GM10847 (cell line): ENCODE measurements around the gene ZDHHC24.

Source experiments
- POLR2A ChIP-seq: IDR thresholded peaks from 2 replicates; pipeline ENCODE4 v1.6.1; 2011; ENCODE audit not compliant: insufficient read length; ENCODE audit errors: extremely low read depth

The ZDHHC24 gene

DNA sequence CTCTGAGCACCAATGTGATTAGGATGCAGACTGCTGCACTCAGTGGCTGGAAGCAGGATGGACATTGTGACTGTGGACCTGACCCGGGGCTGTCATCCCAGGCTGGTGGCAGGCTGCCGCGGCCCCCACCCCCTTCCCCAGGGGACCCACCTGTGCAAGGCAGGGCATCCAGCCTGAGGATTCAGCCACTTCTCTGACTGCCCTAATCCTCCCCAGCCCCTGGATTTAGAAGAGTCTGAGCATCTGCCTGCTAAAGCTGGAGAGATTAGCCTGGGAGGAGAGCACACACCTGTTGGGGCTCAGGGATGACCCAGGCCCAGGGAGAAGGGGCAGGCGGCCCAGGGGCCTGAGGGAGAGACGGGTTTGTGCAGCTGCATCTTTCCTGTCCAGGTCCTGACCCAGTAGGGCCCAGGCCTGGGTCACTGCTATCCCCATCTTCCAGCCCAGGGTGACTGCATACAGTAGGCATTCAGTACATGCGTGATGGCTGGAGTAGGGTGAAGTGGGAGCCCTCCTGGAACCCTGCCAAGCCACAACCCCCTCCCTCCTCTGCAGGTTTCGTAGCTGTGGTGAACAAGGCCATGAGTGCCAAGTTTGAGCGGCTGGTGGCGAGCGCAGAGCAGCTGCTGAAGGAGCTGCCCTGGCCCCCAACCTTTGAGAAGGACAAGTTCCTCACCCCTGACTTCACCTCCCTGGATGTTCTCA lies 53.5 kb downstream of the ZDHHC24 start:
- TF ChIP-seq POLR2A = no peak

DNA sequence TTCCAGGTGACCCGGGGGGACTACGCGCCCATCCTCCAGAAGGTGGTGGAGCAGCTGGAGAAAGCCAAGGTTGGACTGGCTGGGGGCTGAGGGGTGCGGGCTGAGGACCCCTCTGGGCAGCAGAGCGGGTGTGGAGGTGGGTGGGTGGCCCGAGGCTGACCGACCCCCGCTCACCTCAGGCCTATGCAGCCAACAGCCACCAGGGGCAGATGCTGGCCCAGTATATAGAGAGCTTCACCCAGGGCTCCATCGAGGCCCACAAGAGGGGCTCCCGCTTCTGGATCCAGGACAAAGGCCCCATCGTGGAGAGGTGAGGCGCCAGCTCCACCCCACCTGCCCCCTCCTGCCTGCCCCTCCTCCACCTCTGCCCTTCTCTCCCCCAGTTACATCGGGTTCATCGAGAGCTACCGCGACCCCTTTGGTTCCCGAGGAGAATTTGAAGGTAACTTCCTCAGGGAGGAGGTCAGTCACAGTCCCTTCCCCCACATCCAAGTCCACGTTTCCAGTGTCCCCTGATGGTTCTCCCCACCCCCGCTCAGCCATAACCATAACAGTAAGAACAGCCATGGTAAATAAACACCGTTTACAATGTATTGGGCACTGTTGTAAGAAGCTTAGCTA lies 54.4 kb downstream of the ZDHHC24 start:
- no peak for TF ChIP-seq POLR2A

DNA sequence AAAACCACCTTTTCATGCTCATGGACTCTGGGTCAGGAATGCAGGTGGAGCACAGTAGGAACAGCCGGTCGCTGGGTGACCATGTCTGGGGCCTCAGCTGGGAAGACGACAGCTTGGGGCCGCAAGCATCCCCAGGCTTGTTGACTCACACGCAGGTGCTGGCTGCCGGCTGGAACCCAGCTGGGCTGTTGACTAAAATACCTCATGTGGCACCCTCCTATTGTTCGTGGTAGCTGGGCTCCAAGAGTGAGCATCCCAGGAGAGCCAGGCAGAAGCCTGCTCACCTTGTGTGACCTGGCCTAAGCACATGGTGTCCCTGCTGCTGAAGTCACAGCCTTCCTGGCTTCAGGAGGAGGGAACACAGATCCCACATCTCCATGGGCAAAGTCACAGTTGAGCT lies 56.2 kb downstream of the ZDHHC24 start:
- no peak for TF ChIP-seq POLR2A

DNA sequence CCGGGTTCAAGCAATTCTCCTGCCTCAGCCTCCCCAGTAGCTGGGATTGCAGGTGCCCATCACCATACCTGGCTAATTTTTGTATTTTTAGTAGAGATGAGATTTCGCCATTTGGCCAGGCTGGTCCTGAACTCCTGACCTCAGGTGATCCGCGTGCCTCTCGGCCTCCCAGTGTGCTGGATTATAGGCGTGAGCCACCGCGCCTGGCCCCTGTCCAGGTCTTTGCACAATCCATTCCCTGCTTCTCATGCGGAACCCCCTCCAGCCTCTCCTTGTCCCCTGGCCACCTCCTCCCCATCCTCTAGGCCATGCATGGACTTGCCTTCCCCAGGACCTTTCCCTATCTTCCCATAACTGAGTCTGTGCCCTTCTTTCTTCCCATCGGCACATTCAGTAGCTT lies 56.9 kb downstream of the ZDHHC24 start:
- no peak for TF ChIP-seq POLR2A

DNA sequence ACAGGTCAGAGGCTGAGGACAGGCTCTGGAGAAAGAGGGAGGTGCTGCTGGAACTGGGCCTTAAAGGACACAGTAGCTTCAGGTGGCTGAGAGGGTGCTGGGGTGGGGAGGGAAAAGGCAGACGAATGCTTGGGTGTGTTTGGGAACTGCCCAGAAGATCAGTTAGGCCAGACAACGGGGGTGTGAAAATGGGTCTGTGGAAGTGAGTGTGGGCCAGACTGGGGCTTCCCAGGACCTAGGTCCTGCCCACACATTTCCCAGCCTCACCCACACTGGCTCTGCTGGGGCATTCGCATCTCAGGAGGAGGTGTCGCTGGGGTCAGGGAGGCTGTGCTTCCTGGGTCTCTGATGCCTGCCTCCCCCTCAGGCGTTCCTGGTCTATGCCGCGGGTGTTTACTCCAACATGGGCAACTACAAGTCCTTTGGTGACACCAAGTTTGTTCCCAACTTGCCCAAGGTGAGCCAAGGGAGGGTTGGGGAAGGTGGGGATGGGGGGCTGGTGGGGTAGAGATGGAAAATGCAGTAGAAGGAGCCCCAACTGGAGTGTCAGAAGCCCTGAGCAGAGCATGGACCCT lies 61.0 kb downstream of the ZDHHC24 start:
- no peak for TF ChIP-seq POLR2A

DNA sequence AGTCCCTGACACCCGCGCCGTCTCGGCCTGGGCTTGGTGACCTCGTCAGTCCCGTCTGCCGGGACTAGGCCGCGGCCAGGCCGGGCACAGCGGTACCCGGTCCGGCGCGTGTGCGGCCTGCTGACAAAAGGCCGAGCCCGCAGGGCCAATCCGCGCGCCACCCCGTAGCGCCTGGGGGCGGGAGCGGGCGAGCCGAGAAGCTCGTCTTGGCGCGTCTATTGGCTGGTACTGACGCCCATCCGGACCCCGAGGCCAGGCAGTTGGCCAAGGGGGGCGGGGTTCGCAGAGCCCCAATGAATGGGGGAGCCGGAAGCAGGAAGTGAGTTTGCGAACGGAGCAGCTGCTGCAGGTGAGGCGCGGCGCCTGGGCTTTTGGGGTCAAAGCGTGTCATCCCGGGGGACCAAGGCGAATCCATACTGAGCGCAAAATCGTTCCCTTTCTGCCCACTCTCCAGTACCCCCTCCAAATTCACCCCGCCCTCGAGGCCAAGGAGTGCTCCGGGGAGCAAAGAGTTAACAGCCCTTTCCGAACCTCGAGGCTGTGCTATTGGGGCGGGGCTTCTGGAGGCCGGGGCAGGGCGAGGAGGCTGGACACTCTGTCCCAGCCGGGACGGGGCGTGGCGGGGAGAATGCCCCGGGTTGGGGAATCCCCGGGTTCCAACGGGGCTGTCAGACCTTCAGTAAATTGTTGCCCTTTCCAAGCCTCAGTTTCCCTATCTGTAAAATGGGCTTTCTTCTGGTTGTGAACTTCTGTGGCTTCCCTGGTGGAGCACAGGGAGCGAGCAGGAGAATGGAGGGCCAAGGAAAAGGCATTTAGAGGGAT lies 65.5 kb downstream of the ZDHHC24 start, which contains the start of gene DPP3:
TSS of gene DPP3 (plus strand) at position 318 of the 822 bp plus-strand sequence. CDS start 1,767 bp downstream, outside the sequence.
- TF ChIP-seq POLR2A = peak; percentile 80

DNA sequence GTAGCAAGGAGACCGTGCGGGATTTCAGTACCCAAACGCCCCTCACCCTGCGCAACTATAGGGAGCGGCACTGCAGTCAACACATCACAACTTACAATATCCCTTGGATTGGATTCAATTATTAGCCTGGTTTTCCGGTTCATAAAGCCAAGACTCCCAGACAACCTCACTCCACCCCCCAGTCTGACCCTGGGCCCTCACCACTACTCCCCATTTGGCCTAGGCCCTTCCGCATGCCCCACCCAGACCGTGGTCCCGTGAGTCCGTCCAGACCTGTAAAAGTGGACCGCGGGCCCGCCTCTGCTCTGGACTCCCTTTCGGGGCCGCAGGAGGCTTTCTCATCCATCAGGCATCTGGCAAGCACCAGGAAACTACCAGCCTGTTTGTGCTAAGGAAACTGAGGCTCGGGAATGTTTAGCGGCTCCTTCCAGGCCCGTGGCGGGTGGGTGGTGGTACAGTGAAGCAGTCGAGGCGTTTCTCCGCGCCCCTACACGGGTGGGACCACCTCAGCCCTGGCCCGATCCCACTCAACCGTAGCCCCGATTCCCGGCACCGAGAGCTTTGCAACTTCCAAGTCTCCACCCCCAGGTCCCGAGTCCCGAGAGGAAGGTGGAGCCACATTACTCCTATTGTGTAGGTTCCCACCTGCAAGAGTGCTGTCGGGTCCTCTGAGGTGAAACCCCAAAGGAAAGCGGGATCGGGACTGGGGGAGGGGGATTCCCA lies 66.3 kb downstream of the ZDHHC24 start:
- no peak for TF ChIP-seq POLR2A

DNA sequence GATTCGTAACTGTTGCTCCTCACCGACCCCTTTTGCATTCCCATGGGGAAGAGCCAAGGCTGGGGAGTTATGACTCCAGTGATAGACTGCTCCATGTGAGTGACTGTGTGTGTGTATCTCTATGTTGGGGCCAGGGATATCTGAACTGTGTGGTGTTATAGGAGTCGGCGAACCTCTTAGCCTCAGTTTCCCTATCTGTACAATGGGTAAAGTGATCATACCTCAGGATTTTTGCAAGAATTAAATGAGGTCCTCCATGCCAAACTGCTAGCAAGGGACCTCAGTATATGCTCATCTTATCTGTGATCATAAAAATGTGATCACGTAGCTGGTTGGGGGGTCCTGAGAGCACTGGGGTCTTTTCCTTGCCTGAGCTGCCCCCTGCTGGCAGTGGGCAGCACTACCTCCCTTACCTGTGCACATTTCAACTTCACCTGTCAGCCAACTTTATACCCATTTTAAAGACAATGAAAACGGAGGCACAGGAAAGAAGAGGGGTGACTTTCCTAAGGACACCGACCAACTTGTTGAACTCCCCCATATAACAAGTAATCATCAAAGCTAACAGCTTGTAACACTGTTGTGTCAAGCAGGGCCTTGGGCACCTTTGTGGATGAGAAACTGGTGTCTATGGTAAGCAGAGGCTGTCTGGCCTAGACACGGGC lies 67.0 kb downstream of the ZDHHC24 start:
- TF ChIP-seq POLR2A = no peak

DNA sequence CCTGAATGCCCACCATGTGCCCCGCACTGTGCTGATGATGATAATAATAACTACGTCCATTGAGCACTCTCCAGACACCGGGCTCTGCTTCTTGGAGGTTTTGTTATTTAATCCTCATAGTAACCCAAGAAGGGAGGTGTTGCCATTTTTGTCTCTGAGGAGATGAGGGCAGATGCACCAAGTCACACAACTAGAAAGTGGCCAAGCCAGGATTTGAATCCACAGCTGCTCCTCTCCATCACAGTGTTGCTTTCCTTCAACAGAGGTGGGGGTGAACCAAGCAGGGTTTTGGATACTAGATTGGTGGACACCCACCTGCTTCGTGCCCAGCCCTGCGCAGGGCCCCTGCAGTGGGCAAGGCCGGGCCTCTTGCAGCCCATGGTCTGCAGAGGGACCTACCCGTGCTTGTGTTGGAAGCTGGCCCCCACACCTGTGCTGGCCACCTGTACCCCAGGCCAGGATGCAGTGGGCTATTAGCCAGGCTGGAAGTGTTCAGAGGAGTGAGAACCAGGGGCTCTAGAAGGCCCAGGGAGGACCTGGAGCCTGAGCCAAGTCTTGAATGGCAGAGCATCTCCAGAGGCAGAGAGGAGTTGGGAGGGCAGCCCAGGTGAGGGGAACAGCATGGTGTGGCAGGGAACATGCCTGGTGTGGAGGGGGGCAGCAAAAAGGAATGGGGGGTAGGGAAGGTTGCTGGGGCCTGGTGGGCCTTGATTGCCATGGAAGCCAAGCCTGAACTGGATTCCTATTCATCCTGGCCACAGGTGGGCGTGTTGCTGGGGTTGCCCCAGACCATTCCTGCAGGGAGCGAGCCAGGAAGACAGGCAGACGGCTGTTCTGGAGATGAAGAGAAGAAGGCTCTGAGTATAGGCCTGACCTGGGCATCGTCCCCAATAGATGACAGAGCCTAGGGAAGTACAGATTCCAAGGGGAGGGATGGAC lies 68.3 kb downstream of the ZDHHC24 start:
- TF ChIP-seq POLR2A = no peak

DNA sequence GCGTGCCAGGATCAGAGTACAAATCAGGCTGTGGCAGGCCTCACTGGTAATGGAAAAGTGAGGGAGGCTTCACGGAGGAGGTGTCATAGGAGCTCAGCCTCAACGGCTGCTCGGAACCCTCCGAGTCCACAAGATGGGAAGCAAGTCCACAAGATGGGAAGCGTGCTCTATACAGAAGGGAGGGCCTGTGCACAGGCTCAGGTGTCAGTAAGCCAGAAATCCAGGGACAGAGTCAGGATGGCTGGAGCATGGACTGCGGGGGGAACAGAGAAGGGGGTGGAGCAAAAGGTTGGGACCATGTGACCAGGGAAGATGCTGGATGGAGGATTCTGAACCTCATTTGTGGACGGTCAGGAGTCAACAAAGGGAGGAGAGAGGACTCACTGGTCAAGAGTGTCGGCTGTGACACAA lies 69.0 kb downstream of the ZDHHC24 start:
- TF ChIP-seq POLR2A = no peak

DNA sequence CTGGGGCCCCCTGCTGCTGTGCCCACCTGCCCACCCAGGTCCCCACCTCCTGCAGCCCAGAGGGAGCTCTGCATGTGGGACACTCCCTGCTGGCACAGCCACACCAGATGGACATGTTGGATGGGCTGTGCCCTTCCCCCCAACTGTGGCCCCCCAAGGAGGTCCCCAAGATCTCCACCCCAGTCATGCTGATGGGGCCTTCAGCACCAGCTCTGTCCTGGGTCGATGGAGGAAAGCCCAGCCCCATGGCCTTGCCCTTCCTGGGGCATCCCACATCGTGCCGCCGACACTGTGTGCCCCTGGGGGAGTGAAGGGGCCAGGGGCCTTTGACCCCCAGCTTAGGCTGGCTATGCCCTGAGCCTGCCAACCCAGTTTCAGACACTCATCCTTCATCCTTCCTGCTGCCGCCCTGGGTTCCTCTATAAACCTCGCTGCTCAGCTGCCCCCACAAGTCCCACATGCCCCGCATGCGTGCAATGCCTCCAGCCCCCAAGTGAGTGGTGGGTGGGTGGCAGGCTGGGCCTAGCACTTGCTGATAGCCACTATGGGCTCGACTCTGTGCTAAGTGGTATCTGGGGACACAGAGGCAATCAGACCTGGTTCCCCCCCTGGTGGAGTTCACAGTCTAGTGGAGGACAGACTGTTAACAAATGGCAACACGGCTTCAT lies 69.5 kb downstream of the ZDHHC24 start:
- TF ChIP-seq POLR2A = no peak

DNA sequence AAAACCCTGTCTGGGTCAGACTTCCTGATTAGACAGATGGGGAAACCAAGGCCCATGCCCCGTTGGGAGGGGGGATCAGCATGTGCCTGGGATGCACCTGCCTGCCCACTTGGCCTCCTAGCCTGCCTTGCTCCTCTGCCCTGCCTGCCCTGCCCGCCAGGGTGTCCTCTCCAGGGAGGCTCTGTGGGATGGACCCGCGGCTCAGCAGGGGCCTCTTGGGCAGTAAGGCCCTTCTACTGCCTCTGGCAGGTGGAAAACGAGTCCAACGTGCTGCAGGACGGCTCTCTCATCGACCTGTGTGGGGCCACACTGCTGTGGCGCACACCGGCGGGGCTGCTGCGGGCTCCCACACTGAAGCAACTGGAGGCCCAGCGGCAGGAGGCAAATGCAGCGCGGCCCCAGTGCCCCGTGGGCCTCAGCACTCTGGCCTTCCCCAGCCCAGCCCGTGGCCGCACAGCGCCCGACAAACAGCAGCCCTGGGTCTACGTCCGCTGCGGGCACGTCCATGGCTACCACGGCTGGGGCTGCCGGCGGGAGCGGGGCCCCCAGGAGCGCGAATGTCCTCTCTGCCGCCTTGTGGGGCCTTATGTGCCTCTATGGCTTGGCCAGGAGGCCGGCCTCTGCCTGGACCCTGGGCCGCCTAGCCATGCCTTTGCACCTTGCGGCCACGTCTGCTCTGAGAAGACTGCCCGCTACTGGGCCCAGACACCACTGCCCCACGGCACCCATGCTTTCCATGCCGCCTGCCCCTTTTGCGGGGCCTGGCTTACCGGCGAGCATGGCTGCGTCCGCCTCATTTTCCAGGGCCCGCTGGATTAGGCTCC lies 70.3 kb downstream of the ZDHHC24 start:
- TF ChIP-seq POLR2A = no peak
